GM21390 (cell line): ENCODE data around the gene ADCY5.

Source experiments
- ATAC-seq: cut with Tn5 transposase; IDR thresholded peaks from one replicate; pipeline ENCODE4 v1.9.1; 2021; ENCODE audit not compliant: unreplicated experiment

The ADCY5 gene

DNA sequence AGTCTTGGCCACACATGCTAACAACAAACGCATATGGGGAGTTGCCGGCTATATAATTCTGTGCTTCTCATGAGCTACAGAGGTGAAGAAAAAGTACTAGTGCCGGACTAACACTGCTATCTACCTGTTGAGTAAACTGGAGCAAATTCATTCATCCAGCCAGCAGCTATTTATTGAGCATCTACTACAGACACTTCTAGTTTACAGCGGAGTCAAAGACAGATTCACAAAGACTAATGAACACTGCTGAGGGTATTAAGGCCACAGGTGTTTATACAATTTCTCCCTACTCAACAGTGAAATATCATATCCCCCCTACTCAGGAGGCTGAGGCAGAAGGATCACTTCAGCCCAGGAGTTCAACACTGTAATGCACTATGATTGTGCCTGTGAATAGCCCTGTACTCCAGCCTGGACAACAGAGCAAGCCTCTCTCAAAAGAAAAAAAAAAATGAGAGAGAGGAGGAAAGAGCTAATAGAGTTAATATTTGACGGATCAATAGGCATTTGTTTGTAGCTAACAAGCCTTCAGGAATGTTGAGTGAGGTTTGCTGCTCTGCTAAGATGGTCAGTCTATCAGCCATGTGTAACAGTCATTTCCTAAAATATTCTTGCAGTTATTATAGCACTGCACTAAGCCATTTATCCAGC lies 17.8 kb downstream of the ADCY5 start:
- ATAC-seq: no peak

DNA sequence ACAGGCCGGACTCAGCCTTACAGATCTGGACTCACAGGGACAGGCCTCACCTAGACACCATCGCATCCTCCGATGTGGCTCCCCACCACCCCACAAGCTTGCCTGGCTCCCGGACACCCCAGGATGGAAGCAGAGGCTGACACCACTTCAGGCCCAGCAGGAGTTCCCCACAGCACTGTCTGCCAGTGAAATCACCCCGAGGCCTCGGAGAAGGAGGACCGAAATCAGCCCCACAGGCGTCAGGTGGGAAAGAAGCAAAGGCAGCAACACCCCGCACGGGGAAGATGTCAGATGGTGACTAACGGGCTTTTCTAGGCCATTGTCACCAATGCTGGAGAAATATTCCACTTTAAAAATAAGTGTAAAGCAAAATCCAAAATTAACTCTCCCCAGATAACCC lies 18.6 kb downstream of the ADCY5 start:
- ATAC-seq: no peak

- no peak for ATAC-seq
These were observed 19.3 kb downstream of the ADCY5 start for GRCh38 chr3:123429362-123430125.

- no peak for ATAC-seq
These were observed 23.7 kb downstream of the ADCY5 start for GRCh38 chr3:123424999-123425712.

DNA sequence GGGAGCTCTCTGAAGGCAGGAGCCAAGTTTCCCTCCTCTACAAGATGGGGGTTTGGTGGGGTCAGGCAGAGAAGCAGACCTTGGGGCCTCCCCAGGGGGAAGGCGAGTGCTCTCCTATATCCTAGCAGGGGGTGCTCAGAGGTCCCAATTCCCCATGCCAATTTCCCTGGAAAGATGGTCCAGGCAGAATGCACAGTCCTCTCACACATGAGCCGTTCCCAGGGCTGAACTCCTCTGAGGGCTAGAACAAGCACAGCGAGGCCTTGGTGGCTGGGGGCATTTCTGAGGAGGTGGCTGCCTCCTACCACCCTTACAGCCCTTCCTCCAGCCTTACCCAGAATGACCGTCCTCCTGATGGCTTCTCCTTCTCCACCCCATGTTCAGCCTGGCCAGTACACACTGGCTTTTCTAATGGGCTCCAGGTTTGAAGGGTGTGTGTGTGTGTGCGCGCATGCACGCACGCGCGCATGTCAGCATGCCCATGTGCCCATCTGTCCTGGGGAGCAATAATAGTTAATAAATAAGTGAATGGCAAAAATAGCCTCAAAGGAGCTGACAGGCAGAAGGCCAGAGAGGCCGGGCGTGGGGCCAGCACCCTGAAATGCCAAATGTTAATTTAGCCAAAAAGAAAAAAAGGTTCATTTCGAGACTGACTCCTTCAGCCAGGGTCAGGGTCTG lies 24.4 kb downstream of the ADCY5 start:
- no peak for ATAC-seq

DNA sequence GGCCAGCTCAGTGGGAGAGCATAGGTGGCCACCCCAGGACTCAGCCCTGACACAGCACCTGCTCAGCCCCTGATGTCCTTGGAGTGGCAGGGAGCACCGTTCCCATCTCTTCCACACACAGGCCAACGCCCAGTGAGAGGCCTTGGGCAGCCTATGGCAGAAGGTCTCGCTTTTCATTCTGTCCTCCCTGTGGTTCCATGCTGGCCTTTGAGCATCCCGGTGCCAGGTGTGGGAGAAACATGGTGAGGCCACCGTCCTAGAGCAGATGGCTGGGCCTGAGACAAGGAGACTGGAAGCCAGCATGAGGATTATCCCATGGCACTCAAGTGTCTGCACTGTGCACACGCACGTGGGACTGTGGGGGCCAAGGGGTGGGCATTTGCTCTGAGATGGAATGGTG lies 25.1 kb downstream of the ADCY5 start:
- ATAC-seq: no peak

GRCh38 chr3:123423031-123423430 lies 25.9 kb downstream of the ADCY5 start:
- no peak for ATAC-seq

GRCh38 chr3:123422457-123422856 lies 26.4 kb downstream of the ADCY5 start:
- ATAC-seq: no peak

DNA sequence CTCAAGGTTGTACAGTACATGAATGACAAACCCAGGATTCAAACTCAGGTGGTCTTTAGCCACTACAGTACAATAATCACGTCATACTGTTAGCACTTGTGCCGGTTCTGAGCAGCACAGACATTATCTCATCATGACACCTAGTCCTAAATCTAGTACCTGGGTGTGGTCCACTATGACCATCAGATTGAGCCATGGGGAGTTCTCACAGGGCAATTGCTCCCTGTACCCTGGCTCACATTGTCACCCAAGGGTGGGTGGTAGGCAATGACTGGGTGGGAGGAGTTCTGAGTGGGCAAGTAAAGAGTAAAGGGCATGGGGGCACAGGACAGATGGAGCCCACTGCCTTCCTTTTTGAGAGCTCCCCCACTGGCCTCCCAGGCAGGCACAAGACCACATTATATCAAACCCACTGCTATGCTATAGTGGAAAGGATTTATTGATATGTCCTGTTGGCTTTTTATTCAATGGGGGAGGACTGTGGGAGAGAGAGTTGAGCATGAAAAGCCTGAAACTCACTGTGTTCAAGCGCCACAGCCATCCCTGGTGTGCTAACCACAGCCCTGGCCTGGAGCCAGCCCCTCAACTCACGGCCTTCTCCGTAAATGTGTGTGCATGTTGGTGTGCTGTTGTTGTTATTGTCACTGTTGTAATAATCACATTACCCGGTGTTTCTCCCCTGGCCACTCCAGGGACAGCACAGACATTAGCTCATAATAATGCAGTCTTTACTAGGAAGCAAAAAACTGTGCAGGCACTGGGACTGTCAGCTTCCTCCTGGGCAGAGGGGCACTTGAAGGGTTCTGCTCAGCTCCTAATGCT lies 27.3 kb downstream of the ADCY5 start:
- ATAC-seq: no peak

DNA sequence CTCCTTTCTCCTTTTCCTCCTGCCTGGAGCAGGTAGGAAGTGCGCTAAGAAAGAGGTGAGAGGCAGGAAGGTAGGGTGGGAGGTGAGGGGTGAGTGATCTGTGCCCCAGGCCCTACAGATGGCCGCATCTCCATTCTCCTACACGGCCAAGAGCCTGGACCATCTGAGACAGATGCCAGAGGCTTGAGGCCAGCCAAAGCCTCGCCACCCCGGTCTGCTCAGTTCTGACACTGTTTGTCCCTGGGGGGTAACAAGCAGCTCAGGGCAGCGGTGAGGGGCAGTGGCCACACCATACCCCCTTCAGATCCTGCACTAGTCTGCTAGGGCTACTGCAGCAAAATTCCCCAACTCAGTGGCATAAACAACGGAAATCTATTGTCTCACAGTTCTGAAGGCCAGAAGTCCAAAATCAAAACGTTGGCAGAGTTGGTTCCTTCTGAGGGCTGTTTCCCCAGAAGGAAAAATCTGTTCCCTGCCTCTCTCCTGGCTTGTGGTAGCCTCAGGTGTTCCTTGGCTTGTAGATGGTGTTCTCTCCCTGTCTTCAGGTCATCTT lies 28.4 kb downstream of the ADCY5 start:
- ATAC-seq: no peak

DNA sequence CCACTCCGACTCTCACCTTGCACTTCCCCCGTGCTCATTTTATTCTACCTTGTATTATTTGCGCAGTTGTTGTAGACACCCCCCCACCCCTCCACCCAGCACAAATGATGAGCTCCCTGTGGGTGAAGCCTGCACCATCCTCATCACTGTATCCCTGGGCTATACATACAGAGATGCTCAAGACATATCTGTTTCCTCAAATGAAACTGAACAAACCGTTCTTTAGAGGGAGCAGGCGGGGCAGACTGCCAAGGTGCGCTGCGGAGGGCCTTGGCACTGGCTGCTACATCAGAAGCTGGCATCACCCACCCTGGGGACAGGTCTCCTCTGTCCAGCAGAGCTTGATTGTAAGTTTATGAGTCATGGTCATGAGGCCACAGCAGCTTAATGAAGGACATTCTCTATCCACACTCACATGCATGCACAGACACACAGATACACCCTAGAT lies 29.0 kb downstream of the ADCY5 start:
- ATAC-seq: no peak

GRCh38 chr3:123419181-123419849 lies 29.6 kb downstream of the ADCY5 start:
- no peak for ATAC-seq

- ATAC-seq: no peak
These were observed 32.2 kb downstream of the ADCY5 start for GRCh38 chr3:123416647-123417046.

GRCh38 chr3:123416173-123416572 lies 32.7 kb downstream of the ADCY5 start:
- ATAC-seq: no peak

- ATAC-seq: no peak
These were observed 33.7 kb downstream of the ADCY5 start for GRCh38 chr3:123414973-123415775.

- no peak for ATAC-seq
These were observed 35.9 kb downstream of the ADCY5 start for GRCh38 chr3:123412811-123413604.

- no peak for ATAC-seq
These were observed 36.8 kb downstream of the ADCY5 start for GRCh38 chr3:123412076-123412475.
